Kidney (tissue), 14 donors: ENCODE measurements around the gene PARP12. TPM values are rescaled to one million over a fixed set of nuclear protein-coding genes. Genes with fewer than 3 reads are reported as not detected.
A peak's percentile ranks its signal among the peaks of the same experiment; 100 is the strongest.

Experiments
- DNase-seq, 5 donors: peaks; one replicate each; pipeline ENCODE4 v3.0.0-alpha.2; 2013 to 2020
- FAIRE-seq: peaks from 2 replicates; lab custom pipeline; 2012; peaks lifted over from hg19 to GRCh38; lab: Jason Lieb, UNC
- H3K27ac ChIP-seq, 2 donors: one replicate each; pipeline ENCODE4 v1.7.0; 2013; ENCODE audit warnings: low read depth in 2 of 2, low read length in 2 of 2, inconsistent platforms in 1 of 2
- H3K27me3 ChIP-seq: one replicate; pipeline ENCODE4 v1.7.1; 2013; ENCODE audit warnings: low read length, inconsistent platforms; ENCODE audit not compliant: control insufficient read depth, insufficient read depth
- H3K36me3 ChIP-seq, 3 donors: one replicate each; pipeline versions ENCODE4 v1.7.0 to v1.7.1; 2013; ENCODE audit warnings: low read length in 3 of 3, control low read depth in 1 of 3, inconsistent platforms in 1 of 3; ENCODE audit not compliant: insufficient read depth in 3 of 3, control insufficient read depth in 2 of 3
- H3K4me1 ChIP-seq, 3 donors: one replicate each; pipeline versions ENCODE4 v1.7.0 to v1.7.1; 2013; ENCODE audit warnings: low read length in 3 of 3, inconsistent platforms in 1 of 3, low read depth in 1 of 3; ENCODE audit not compliant: control insufficient read depth in 2 of 3, insufficient read depth in 2 of 3
- H3K4me3 ChIP-seq, 3 donors: one replicate each; pipeline versions ENCODE4 v1.7.0 to v1.8.1; 2013; ENCODE audit warnings: low read length in 3 of 3, control low read depth in 1 of 3, inconsistent platforms in 1 of 3
- H3K9ac ChIP-seq, 3 donors: one replicate each; pipeline versions ENCODE4 v1.7.0 to v1.7.1; 2013; ENCODE audit warnings: low read length in 3 of 3, control low read depth in 1 of 3, inconsistent platforms in 1 of 3
- H3K9me3 ChIP-seq, 3 donors: one replicate each; pipeline versions ENCODE4 v1.7.0 to v1.7.1; 2013; ENCODE audit warnings: low read length in 3 of 3, control low read depth in 1 of 3, inconsistent platforms in 1 of 3; ENCODE audit not compliant: control insufficient read depth in 2 of 3, insufficient read depth in 1 of 3
- intact Hi-C: fragments of 100-400 bp; cut with DNase I; formaldehyde crosslinking; loops from one replicate; pipeline ENCODE4 v1.11.1; 2022
- polyA plus RNA-seq: library from polyadenylated mRNA; stranded (reverse); fragments of 350-450 nt; fragmentation: Illumina TruSeq; extraction: RNeasy Lipid Tissue Mini Kit (QIAGEN cat#74804); gene quantifications from one replicate; pipeline ENCODE4 v1.2.3, GENCODE V29; 2014; ENCODE audit warnings: low read depth, low replicate concordance; ENCODE audit not compliant: insufficient read depth
- total RNA-seq: library from RNA; stranded (reverse); fragmentation: NEBNext Ultra II Directional; extraction: Animal tissue kit (Norgen Biotek cat#: 25700); gene quantifications from one replicate; pipeline ENCODE4 v1.2.1, GENCODE V29; 2021
- TF ChIP-seq, protein P1 (sequence below): IDR thresholded peaks from 3 replicates; pipeline ENCODE4 v1.5.1; 2012; ENCODE audit warnings: mild to moderate bottlenecking, moderate library complexity, borderline replicate concordance; ENCODE audit not compliant: insufficient read depth; ENCODE audit errors: extremely low read depth
- donor health status: control.
- donor health status: control.
- donor health status: control.
- donor health status: control.
- donor health status: control.
- donor health status: DM: yes; HTN: yes; CAD: no.
- donor health status: Normal renal cell carcinoma (clear cell type).

Gene PARP12
- total and polyA plus RNA-seq, 2 donors from 2014 or later = 15.2 to 40.2 TPM

DNA sequence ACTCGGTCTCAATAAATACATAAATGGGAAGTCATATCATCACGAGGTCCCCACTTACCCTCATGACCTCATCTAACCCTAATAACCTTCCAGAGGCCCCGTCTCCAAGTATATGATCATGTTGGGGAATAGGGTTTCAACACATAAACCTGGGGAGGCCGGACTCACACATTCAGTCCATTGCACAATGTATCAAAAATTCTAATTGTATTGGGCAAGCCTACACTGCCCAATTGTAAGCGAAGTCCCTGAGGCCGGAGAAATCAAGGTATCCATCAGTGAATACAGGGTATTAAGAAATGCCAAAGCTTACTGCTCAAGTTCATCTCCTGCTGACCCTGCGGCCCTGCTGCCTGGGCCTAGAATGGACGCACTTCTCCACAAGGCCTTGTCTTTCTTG lies 69.6 kb downstream of the PARP12 start:
- Histone ChIP-seq H3K27ac (no peak overlapping the region), H3K36me3 (no peaks in the 10 kb centered on the region), H3K4me3 (no peak overlapping the region), H3K9me3 (no peaks in the 10 kb centered on the region), H3K27me3 (no peaks in the 10 kb centered on the region), H3K4me1 (peaks cover 0 to 4% (median 0%) of the 10 kb centered on the region in 3 donors), H3K9ac (no peak overlapping the region)
- no peak for FAIRE-seq
- intact Hi-C loops = no loop called here
- no peak for DNase-seq
- TF ChIP-seq, protein P1, sequence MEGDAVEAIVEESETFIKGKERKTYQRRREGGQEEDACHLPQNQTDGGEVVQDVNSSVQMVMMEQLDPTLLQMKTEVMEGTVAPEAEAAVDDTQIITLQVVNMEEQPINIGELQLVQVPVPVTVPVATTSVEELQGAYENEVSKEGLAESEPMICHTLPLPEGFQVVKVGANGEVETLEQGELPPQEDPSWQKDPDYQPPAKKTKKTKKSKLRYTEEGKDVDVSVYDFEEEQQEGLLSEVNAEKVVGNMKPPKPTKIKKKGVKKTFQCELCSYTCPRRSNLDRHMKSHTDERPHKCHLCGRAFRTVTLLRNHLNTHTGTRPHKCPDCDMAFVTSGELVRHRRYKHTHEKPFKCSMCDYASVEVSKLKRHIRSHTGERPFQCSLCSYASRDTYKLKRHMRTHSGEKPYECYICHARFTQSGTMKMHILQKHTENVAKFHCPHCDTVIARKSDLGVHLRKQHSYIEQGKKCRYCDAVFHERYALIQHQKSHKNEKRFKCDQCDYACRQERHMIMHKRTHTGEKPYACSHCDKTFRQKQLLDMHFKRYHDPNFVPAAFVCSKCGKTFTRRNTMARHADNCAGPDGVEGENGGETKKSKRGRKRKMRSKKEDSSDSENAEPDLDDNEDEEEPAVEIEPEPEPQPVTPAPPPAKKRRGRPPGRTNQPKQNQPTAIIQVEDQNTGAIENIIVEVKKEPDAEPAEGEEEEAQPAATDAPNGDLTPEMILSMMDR = no peak

DNA sequence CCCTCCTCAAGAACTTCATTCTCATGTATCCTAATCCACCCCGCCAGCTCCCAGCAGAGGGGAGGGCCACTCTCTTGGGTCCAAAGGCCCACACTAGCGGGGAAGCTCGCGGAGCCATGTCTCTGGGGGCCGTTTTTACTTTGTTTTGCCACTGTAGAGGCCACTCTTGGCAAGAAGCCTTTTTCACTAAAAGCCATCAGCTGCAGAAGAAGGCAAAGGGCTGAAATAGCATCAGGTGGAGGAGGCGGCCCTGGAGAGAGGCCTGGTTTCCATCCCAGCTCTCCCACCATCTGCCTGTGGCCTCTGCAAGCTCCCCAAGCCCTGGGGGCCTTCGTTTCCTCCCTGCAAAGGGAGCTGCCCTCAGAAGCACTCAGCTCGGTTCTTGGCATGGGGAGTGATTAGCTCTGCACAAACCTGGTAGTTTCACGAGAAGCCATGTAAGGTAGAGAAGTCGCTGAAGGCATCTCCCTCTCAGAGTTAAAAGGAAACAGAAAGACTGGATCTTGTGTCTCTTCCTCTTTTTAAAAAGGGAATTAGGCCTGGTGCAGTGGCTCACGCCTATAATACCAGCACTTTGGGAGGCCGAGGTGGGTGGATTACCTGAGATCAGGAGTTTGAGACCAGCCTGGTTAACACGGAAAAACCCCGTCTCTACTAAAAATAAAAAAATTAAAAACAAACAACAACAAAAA lies 70.3 kb downstream of the PARP12 start:
- TF ChIP-seq, protein P1 = no peak
- H3K4me3 ChIP-seq = no peak overlapping the region
- no peaks in the 10 kb centered on the region for H3K36me3 ChIP-seq
- no peak for FAIRE-seq
- peak in 1 of 5 donors; percentile 40 for DNase-seq
- no peaks in the 10 kb centered on the region for H3K9me3 ChIP-seq
- no peak overlapping the region for H3K27ac ChIP-seq
- H3K4me1 ChIP-seq = peaks cover 0 to 4% (median 0%) of the 10 kb centered on the region in 3 donors
- no peak overlapping the region for H3K9ac ChIP-seq
- H3K27me3 ChIP-seq = no peaks in the 10 kb centered on the region
- intact Hi-C loops = no loop called here

DNA sequence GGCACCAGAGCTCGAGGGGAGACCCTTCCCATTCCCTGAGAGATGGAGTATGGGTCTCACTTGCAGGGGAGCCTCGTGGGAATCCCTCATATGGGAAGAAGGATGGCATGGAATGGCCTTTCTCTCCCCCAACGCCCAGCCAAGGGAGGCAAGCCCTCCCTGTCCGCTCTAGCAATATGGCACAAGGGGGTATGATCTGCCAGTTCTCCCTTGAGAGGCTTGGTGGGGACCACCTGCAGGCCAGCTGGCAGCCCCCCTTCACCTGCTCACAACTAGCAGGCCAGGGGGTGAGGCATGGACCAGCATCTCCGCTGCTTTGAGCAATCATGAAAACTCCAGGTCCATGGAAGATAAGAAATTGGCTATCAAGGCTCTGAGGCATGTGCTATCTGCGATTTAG lies 70.8 kb downstream of the PARP12 start:
- Histone ChIP-seq H3K9ac (no peak overlapping the region), H3K27me3 (no peaks in the 10 kb centered on the region), H3K36me3 (no peaks in the 10 kb centered on the region), H3K9me3 (no peaks in the 10 kb centered on the region), H3K4me1 (peaks cover 0 to 4% (median 0%) of the 10 kb centered on the region in 3 donors), H3K4me3 (no peak overlapping the region), H3K27ac (no peak overlapping the region)
- intact Hi-C loops = no loop called here
- FAIRE-seq = no peak
- no peak for DNase-seq
- TF ChIP-seq, protein P1 = no peak
